CD4-positive, CD25-positive, alpha-beta regulatory T cell (primary cell): ENCODE results near the gene SLC24A3. TPM values are rescaled to one million over a fixed set of nuclear protein-coding genes. Genes with fewer than 3 reads are reported as not detected.

Source experiments
- ATAC-seq, 2 donors: fragments of 150-1000 bp; cut with Tn5 transposase; one replicate each; pipeline ENCODE4 v1.10.0; 2021; ENCODE audit warnings: low read depth in 2 of 2, moderate number of reproducible peaks in 2 of 2, moderate library complexity in 1 of 2
- DNase-seq, 3 donors: peaks; one replicate each; pipeline versions ENCODE4 v3.0.0 to v3.0.0-alpha.2; 2012 to 2022; ENCODE audit warnings: mixed read lengths in 1 of 3
- H3K27ac ChIP-seq: one replicate; pipeline ENCODE4 v1.7.0; 2013; ENCODE audit warnings: mild to moderate bottlenecking, low read length; ENCODE audit not compliant: insufficient read depth, poor library complexity, severe bottlenecking
- H3K27me3 ChIP-seq: one replicate; pipeline ENCODE4 v1.7.0; 2013; ENCODE audit warnings: low read length; ENCODE audit not compliant: control insufficient read depth, insufficient read depth
- H3K36me3 ChIP-seq: one replicate; pipeline ENCODE4 v1.7.0; 2013; ENCODE audit warnings: mild to moderate bottlenecking, low read length, moderate library complexity; ENCODE audit not compliant: control insufficient read depth, insufficient read depth
- H3K4me1 ChIP-seq: 2 replicates; pipeline ENCODE4 v1.7.0; 2013; ENCODE audit warnings: mild to moderate bottlenecking, low read length; ENCODE audit not compliant: insufficient read depth, control insufficient read depth, poor library complexity, severe bottlenecking
- H3K4me3 ChIP-seq: one replicate; pipeline ENCODE4 v1.7.0; 2013; ENCODE audit warnings: low read depth, mild to moderate bottlenecking, low read length, moderate library complexity
- H3K9me3 ChIP-seq, 2 experiments: 1 replicate in 1 of 2; 2 replicates in 1 of 2; pipeline ENCODE4 v1.7.0; 2013; ENCODE audit warnings: low read length in 2 of 2, mild to moderate bottlenecking in 1 of 2, moderate library complexity in 1 of 2; ENCODE audit not compliant: control insufficient read depth in 2 of 2
- H3K27ac Mint-ChIP-seq, 3 donors: one replicate each; pipeline ENCODE4 v1.8.0; 2020 to 2022; ENCODE audit warnings: mild to moderate bottlenecking in 3 of 3, mixed read lengths in 3 of 3, moderate library complexity in 2 of 3
- H3K27me3 Mint-ChIP-seq: one replicate; pipeline ENCODE4 v1.8.0; 2022; ENCODE audit warnings: mild to moderate bottlenecking, mixed read lengths
- H3K36me3 Mint-ChIP-seq: one replicate; pipeline ENCODE4 v1.8.0; 2020; ENCODE audit warnings: mixed read lengths
- H3K4me1 Mint-ChIP-seq, 4 donors: one replicate each; pipeline ENCODE4 v1.8.0; 2020 to 2022; ENCODE audit warnings: mixed read lengths in 4 of 4, mild to moderate bottlenecking in 1 of 4
- H3K4me3 Mint-ChIP-seq, 4 donors: one replicate each; pipeline ENCODE4 v1.8.0; 2020 to 2022; ENCODE audit warnings: mild to moderate bottlenecking in 4 of 4, mixed read lengths in 4 of 4, moderate library complexity in 3 of 4
- H3K9me3 Mint-ChIP-seq, 7 donors: one replicate each; pipeline ENCODE4 v1.8.0; 2020 to 2022; ENCODE audit warnings: mixed read lengths in 7 of 7, mild to moderate bottlenecking in 3 of 7, moderate library complexity in 2 of 7
- polyA plus RNA-seq, 4 donors: library from polyadenylated mRNA; unstranded; fragments of 300-500 nt; fragmentation: Illumina TruSeq; gene quantifications; one replicate each; pipeline ENCODE4 v1.2.3, GENCODE V29; 2021
- total RNA-seq: library from RNA; stranded (reverse); gene quantifications from one replicate; pipeline ENCODE4 v1.2.3, GENCODE V29; 2022

The SLC24A3 gene
- total and polyA plus RNA-seq, 5 donors from 2014 or later, result 0.25 TPM; not detected in 4

DNA sequence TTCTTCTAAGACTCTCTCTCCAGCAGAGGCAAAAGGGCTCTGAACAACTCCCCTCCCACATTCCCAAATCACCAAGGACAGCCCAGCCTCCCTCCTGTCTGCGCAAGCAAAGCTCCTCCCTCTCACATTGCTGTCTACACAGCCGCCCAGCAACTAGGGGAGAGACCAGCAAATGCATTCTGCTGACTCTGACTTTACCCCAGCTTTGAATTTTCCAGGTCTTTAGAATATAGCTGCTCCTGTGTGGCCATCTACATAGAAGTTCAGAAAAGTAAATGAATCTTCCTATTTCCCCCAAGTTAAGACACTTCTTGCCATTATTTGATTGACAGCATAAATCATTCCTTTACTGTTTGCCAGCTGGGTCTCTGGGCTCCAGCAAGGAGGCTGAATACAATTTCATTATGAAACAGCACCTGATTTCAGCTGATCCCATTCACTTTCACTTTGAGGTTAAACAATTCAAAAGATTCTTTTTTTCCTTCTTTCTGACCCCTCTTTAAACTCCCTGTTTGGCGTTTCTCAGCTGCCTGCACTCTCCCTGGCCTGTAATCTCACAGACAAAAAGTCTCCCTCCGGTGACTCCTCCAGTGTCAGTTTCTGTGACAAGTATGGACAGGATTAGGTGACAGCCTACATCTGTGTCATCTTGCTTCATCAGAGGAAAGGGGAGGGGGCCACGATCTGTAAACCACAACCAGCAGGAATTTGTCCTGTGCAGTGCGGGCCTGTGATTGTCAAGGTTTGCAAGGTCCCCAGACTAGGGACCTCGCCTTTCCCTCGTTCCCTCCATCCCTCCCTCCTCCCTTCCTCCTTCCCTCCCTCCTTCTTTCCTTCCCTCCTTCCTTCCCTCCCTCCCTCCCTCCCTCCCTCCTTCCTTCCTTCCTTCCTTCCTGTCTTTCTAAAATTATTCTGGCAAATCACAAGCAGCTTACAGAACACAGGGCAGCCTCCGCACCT, 340.1 kb downstream of the SLC24A3 start:
- H3K27me3 ChIP-seq, result no peaks in the 10 kb centered on the region
- H3K27ac ChIP-seq, result no peak overlapping the region
- Mint-ChIP-seq H3K4me1 (no peaks in the 10 kb centered on the region), H3K9me3 (peaks cover 0 to 5% (median 0%) of the 10 kb centered on the region in 7 donors), H3K4me3 (no peak overlapping the region), H3K27me3 (no peaks in the 10 kb centered on the region), H3K36me3 (no peaks in the 10 kb centered on the region), H3K27ac (no peak overlapping the region)
- DNase-seq, result no peak
- H3K36me3 ChIP-seq, result no peaks in the 10 kb centered on the region
- H3K4me1 ChIP-seq, result no peaks in the 10 kb centered on the region
- no peak overlapping the region for H3K4me3 ChIP-seq
- no peaks in the 10 kb centered on the region for H3K9me3 ChIP-seq
- ATAC-seq, result no peak

- no peak for DNase-seq
- no peak for ATAC-seq
- Histone ChIP-seq H3K4me1 (no peaks in the 10 kb centered on the region), H3K27me3 (no peaks in the 10 kb centered on the region), H3K27ac (no peak overlapping the region), H3K36me3 (no peaks in the 10 kb centered on the region), H3K4me3 (no peak overlapping the region), H3K9me3 (no peaks in the 10 kb centered on the region)
- Mint-ChIP-seq H3K27me3 (no peaks in the 10 kb centered on the region), H3K4me1 (no peaks in the 10 kb centered on the region), H3K36me3 (no peaks in the 10 kb centered on the region), H3K27ac (no peak overlapping the region), H3K9me3 (peaks cover 0 to 5% (median 1%) of the 10 kb centered on the region in 7 donors), H3K4me3 (no peak overlapping the region)
Measured at GRCh38 chr20:19554666-19555065, 342.2 kb downstream of the SLC24A3 start.

DNA sequence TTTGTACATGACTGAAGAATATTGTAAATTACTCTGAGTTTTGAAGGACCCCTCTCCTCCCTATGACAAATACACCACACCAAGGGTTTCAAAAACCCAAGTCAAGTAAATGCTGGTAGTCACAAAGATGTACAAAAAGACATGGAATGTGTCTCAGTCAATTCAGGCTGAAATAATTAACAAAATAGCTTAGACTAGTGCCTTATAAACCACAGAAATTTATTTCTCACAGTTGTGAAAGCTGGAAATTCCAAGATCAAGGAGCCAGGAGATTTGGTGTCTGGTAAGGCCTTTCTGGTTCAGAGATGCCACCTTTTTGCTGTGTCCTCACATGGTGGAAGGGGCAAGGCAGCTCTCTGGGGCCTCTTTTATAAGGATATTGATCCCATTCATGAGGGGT, 343.3 kb downstream of the SLC24A3 start:
- Mint-ChIP-seq H3K4me3 (no peak overlapping the region), H3K4me1 (no peaks in the 10 kb centered on the region), H3K36me3 (no peaks in the 10 kb centered on the region), H3K27ac (no peak overlapping the region), H3K27me3 (no peaks in the 10 kb centered on the region), H3K9me3 (peaks cover 0 to 2% (median 1%) of the 10 kb centered on the region in 7 donors)
- H3K27me3 ChIP-seq, result no peaks in the 10 kb centered on the region
- H3K36me3 ChIP-seq, result no peaks in the 10 kb centered on the region
- H3K4me1 ChIP-seq, result no peaks in the 10 kb centered on the region
- ATAC-seq (no peak), DNase-seq (no peak)
- H3K27ac ChIP-seq, result no peak overlapping the region
- H3K4me3 ChIP-seq, result no peak overlapping the region
- no peaks in the 10 kb centered on the region for H3K9me3 ChIP-seq

DNA sequence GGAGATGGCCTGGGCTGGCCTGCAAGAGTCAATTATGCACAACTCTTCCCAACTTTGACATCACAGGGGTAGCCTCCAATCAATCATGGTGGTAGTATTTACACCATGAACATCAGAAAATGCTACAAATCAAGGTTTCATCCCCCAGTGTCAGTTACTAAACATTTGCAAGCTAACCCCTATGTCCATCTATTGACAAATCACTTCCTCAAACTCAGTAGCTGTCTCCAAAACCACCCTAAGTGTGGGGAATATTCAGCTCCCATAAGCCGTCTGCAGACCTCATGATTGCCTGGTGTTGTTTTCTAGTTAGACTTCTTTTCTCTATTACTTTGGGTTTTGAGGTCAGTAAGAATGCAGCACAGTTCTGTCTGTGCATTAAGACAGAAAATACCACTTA, 344.8 kb downstream of the SLC24A3 start:
- no peak overlapping the region for H3K4me3 Mint-ChIP-seq
- Histone ChIP-seq H3K36me3 (no peaks in the 10 kb centered on the region), H3K27me3 (no peaks in the 10 kb centered on the region), H3K9me3 (no peaks in the 10 kb centered on the region), H3K27ac (no peak overlapping the region), H3K4me1 (no peaks in the 10 kb centered on the region), H3K4me3 (no peak overlapping the region)
- H3K27ac Mint-ChIP-seq, result no peak overlapping the region
- H3K36me3 Mint-ChIP-seq, result no peaks in the 10 kb centered on the region
- H3K27me3 Mint-ChIP-seq, result no peaks in the 10 kb centered on the region
- DNase-seq, result no peak
- peaks cover 0 to 2% (median 0%) of the 10 kb centered on the region in 7 donors for H3K9me3 Mint-ChIP-seq
- no peak for ATAC-seq
- no peaks in the 10 kb centered on the region for H3K4me1 Mint-ChIP-seq

GRCh38 chr20:19560881-19561480, 348.5 kb downstream of the SLC24A3 start:
- Histone ChIP-seq H3K27ac (no peak overlapping the region), H3K36me3 (no peaks in the 10 kb centered on the region), H3K27me3 (no peaks in the 10 kb centered on the region), H3K4me3 (no peak overlapping the region), H3K9me3 (no peaks in the 10 kb centered on the region), H3K4me1 (no peaks in the 10 kb centered on the region)
- no peak overlapping the region for H3K27ac Mint-ChIP-seq
- no peak for ATAC-seq
- no peak overlapping the region for H3K4me3 Mint-ChIP-seq
- no peak for DNase-seq
- no peaks in the 10 kb centered on the region for H3K36me3 Mint-ChIP-seq
- H3K9me3 Mint-ChIP-seq, result peaks cover 0 to 3% (median 0%) of the 10 kb centered on the region in 7 donors
- no peaks in the 10 kb centered on the region for H3K4me1 Mint-ChIP-seq
- H3K27me3 Mint-ChIP-seq, result no peaks in the 10 kb centered on the region

GRCh38 chr20:19562426-19562825, 350.0 kb downstream of the SLC24A3 start:
- Mint-ChIP-seq H3K27me3 (no peaks in the 10 kb centered on the region), H3K9me3 (peaks cover 0 to 3% (median 0%) of the 10 kb centered on the region in 7 donors), H3K4me1 (no peaks in the 10 kb centered on the region), H3K4me3 (no peak overlapping the region), H3K36me3 (no peaks in the 10 kb centered on the region), H3K27ac (no peak overlapping the region)
- Histone ChIP-seq H3K27ac (no peak overlapping the region), H3K4me3 (no peak overlapping the region), H3K9me3 (no peaks in the 10 kb centered on the region), H3K27me3 (no peaks in the 10 kb centered on the region), H3K4me1 (no peaks in the 10 kb centered on the region), H3K36me3 (no peaks in the 10 kb centered on the region)
- DNase-seq, result no peak
- ATAC-seq, result no peak

GRCh38 chr20:19564261-19564660, 351.8 kb downstream of the SLC24A3 start:
- no peak overlapping the region for H3K27ac ChIP-seq
- ATAC-seq (no peak), DNase-seq (no peak)
- no peaks in the 10 kb centered on the region for H3K4me1 ChIP-seq
- Mint-ChIP-seq H3K36me3 (no peaks in the 10 kb centered on the region), H3K4me3 (no peak overlapping the region), H3K27ac (no peak overlapping the region), H3K4me1 (no peaks in the 10 kb centered on the region), H3K9me3 (peaks cover 0 to 3% (median 0%) of the 10 kb centered on the region in 7 donors), H3K27me3 (no peaks in the 10 kb centered on the region)
- H3K27me3 ChIP-seq, result no peaks in the 10 kb centered on the region
- no peaks in the 10 kb centered on the region for H3K36me3 ChIP-seq
- no peak overlapping the region for H3K4me3 ChIP-seq
- H3K9me3 ChIP-seq, result no peaks in the 10 kb centered on the region
